MM.1S (cell line): ENCODE results near the gene RCSD1.

Experiments
- CTCF ChIP-seq: fragments of 300-600 bp; sonication (generic); IDR thresholded peaks from 2 replicates; pipeline ENCODE4 v1.5.1; 2016; ENCODE audit warnings: antibody characterized with exemption, low read length, mixed read lengths
- EZH2 ChIP-seq: fragments of 300-600 bp; sonication (generic); optimal IDR thresholded peaks from 2 replicates; pipeline ENCODE3; 2017; ENCODE audit warnings: low read depth, mild to moderate bottlenecking, antibody characterized with exemption, low read length, mixed read lengths

GRCh38 chr1:167588361-167588760 is 41.7 kb upstream of the RCSD1 start:
- no peak for TF ChIP-seq CTCF
- TF ChIP-seq EZH2 = no peak
